ENCODE results near the gene H1-8. TPM values are rescaled to one million over a fixed set of nuclear protein-coding genes. Genes with fewer than 3 reads are reported as not detected.
"Not testable (repeated sequence)": the region's sequence is repeated elsewhere in the genome, so short reads cannot be mapped to it uniquely, and the experiment has no call there.

Gene H1-8, protein sequence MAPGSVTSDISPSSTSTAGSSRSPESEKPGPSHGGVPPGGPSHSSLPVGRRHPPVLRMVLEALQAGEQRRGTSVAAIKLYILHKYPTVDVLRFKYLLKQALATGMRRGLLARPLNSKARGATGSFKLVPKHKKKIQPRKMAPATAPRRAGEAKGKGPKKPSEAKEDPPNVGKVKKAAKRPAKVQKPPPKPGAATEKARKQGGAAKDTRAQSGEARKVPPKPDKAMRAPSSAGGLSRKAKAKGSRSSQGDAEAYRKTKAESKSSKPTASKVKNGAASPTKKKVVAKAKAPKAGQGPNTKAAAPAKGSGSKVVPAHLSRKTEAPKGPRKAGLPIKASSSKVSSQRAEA
- total RNA-seq: not detected

- Mint-ChIP-seq H3K36me3 (ENCODE audit: insufficient read depth) (no peaks in the 10 kb centered on the region), H3K4me3 (no peak within 1 kb of the TSS), H3K27me3 (ENCODE audit: low read depth) (no peaks in the 10 kb centered on the region), H3K4me1 (ENCODE audit: low read depth) (no peaks in the 10 kb centered on the region), H3K9me3 (no peaks in the 10 kb centered on the region)
- DNase-seq (no peak), ATAC-seq (no peak)
Observed at GRCh38 chr3:129543156-129543790, at the start of gene H1-8. Gene H1-8, plus strand, starts transcription at chr3:129543175. Its CDS starts 44 bp downstream, at chr3:129543219.

GRCh38 chr3:129493206-129493605, 49.8 kb upstream of the H1-8 start:
- Mint-ChIP-seq H3K9me3 (no peaks in the 10 kb centered on the region), H3K4me3 (no peak overlapping the region)

DNA sequence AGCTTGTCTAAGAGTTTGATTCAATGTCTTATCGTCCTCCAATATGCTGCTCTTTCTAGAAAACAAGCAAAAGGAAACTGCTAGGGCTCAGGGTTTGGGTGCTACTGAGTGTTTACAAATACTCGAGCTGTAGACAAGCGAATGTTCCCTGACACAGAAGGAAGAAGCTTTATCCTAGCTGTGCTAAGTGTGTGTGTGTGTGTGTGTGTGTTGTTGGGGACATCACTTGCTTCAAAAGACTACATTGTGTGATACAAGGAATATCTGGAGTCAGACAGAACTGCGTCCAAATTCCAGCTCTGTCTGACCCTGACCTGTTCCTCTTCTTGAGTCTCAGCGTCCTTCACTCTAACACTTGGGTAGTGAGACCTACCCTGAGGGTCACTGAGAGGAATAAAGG, 48.5 kb upstream of the H1-8 start:
- H3K27me3 Mint-ChIP-seq (ENCODE audit: low read depth); DNase-seq; H3K4me1 Mint-ChIP-seq (ENCODE audit: low read depth); H3K4me3 Mint-ChIP-seq; H3K9me3 Mint-ChIP-seq; ATAC-seq; H3K36me3 Mint-ChIP-seq (ENCODE audit: insufficient read depth): not testable (repeated sequence)

More at GRCh38 chr3:129493206-129493605, 49.8 kb upstream of the H1-8 start:
- Mint-ChIP-seq H3K36me3 (ENCODE audit: insufficient read depth) (peaks cover 10% of the 10 kb centered on the region), H3K27me3 (ENCODE audit: low read depth) (no peaks in the 10 kb centered on the region), H3K4me1 (ENCODE audit: low read depth) (no peaks in the 10 kb centered on the region)
- no peak for DNase-seq
- no peak for ATAC-seq

DNA sequence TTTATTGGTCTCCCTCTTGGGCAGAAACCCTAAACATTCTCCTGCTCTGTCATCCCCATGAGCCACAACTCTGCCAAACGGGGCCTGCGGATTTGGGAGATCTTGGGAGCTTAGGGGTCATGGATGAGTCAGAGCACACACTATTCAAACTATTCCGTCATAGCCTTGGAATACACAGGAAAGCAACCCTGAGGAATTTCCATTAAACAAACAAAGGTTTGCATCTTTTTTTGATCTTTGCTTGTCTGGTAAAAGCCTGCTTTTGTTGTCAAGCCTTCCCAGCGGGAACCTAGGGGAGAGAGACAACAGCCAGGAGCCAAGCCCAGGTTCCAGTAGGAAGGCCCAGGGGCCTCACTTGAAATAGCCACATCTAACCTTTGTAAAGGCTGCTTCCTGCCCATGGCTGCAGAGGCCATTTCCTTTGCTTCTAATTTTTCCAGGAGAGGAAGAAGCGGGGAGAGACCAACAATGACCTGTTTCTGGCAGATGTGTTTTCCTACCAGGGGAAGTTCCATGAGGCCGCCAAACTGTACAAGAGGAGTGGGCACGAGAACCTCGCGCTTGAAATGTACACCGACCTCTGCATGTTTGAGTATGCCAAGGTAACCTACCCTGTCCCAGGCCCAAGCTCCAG, 47.9 kb upstream of the H1-8 start:
- not testable (repeated sequence) for ATAC-seq; H3K9me3 Mint-ChIP-seq; H3K4me3 Mint-ChIP-seq; H3K4me1 Mint-ChIP-seq (ENCODE audit: low read depth); H3K27me3 Mint-ChIP-seq (ENCODE audit: low read depth); DNase-seq
- H3K36me3 Mint-ChIP-seq (ENCODE audit: insufficient read depth): peaks cover 11% of the 10 kb centered on the region

DNA sequence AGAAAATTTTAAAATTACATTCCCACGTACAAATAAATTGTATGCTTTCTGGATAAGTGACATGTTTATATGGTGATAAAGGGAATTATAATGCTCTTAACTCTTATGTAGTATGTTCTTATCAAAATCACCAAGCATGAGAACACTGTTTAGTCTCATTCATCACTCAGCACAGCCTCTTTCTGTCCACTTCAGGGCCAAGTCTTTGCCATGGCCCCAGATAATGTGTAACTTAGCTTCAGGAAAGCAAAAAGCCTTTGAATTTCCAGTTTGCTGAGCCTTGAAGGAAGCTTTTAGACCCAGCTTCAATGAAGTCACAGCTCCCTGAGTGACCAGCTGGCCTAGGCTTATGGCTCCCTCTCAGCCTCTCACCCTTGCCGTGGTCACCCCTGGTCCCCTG, 45.1 kb upstream of the H1-8 start:
- H3K4me1 Mint-ChIP-seq (ENCODE audit: low read depth); ATAC-seq; H3K9me3 Mint-ChIP-seq; DNase-seq; H3K4me3 Mint-ChIP-seq; H3K27me3 Mint-ChIP-seq (ENCODE audit: low read depth): not testable (repeated sequence)
- H3K36me3 Mint-ChIP-seq (ENCODE audit: insufficient read depth): peaks cover 21% of the 10 kb centered on the region

DNA sequence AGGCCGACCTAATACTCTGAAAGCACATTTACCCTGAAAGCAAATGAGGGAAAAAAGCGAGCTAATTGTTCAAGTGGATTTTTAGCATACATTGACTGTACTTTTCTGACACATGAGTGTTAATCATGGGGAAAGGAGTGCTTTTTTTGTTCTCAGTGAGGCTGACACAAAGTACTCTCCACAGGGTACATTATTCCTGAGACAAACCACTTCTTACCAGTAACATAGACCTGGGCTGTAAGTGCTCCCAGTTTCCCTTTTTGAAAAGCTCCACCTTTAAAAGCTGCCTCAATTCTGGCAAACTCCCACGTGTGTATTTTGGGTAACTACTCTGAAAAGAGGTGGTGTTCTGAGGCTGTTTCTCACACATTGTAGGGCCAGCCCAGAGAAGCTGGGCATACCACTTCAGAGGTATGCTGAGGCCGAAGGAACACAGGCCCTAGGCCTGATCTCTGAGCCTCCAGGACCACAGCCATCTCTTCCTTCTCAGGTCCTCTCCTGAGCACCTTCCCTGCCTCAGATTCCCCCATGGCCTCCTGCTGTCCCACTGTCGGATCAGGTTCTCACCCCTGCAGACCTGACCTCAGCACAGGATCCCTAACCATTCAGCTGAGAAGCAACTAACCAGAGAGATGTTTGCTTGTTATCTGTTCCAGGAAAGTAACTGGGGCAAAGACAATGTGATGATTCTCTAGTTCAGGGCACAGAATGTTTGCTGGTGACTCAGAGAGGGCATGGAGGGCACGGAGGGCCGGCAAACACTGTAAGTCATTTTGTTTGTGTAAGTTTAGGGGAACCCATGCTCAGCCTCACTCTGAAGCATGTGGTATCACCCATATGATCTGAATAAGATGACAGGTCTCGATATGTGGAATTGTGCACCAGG, 44.1 kb upstream of the H1-8 start:
- H3K4me1 Mint-ChIP-seq (ENCODE audit: low read depth); DNase-seq; H3K27me3 Mint-ChIP-seq (ENCODE audit: low read depth); ATAC-seq; H3K4me3 Mint-ChIP-seq; H3K9me3 Mint-ChIP-seq: not testable (repeated sequence)
- H3K36me3 Mint-ChIP-seq (ENCODE audit: insufficient read depth): peaks cover 22% of the 10 kb centered on the region

DNA sequence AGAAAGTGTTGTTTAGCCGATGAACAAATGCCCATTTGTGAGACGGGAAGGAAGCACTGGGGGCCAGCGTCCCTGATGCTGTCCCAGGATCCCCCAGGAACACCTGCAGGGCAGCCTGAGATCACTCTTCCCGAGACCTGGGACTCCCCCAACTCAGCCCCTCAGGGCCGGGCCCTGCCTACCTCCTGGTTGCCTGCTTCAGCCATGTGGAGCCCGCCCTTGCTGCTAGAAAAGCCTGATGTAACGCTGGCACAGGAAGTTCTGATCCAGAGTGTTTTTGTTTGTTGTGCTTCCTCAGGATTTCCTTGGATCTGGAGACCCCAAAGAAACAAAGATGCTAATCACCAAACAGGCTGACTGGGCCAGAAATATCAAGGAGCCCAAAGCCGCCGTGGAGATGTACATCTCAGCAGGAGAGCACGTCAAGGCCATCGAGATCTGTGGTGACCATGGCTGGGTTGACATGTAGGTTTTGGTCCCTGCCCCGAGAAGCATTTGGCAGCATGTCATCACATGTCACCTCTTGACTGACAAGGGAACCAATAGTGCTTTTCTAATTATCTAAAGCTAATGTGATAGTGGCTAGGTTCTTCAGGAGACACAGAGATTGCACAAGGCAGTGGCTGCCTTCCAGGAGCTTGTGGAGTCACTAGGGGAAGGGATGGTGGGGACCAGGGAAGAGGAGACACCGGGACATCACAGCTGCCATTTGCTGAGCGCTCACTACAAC, 43.2 kb upstream of the H1-8 start:
- peaks cover 17% of the 10 kb centered on the region for H3K36me3 Mint-ChIP-seq (ENCODE audit: insufficient read depth)
- H3K4me3 Mint-ChIP-seq; H3K27me3 Mint-ChIP-seq (ENCODE audit: low read depth); DNase-seq; H3K4me1 Mint-ChIP-seq (ENCODE audit: low read depth); ATAC-seq; H3K9me3 Mint-ChIP-seq: not testable (repeated sequence)

DNA sequence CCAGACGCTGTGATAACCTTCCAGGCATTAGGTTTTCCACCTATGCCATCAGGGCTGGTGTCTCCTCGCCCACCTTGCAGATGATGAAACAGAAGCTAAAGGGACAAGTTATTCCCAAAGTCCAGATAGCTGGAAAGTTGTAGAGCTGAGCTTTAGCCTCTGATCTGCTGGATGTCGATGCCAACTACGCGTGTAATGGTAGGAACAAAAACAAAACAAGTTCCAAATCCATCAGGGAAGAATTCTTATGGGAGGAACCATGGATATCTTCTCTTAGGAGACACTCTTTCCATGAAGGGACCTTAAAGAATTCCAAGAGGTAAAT, 42.7 kb upstream of the H1-8 start:
- DNase-seq: no peak
- no peak for ATAC-seq
- no peaks in the 10 kb centered on the region for H3K27me3 Mint-ChIP-seq (ENCODE audit: low read depth)
- no peaks in the 10 kb centered on the region for H3K4me1 Mint-ChIP-seq (ENCODE audit: low read depth)
- H3K9me3 Mint-ChIP-seq: no peaks in the 10 kb centered on the region
- H3K36me3 Mint-ChIP-seq (ENCODE audit: insufficient read depth): peaks cover 17% of the 10 kb centered on the region
- no peak overlapping the region for H3K4me3 Mint-ChIP-seq

DNA sequence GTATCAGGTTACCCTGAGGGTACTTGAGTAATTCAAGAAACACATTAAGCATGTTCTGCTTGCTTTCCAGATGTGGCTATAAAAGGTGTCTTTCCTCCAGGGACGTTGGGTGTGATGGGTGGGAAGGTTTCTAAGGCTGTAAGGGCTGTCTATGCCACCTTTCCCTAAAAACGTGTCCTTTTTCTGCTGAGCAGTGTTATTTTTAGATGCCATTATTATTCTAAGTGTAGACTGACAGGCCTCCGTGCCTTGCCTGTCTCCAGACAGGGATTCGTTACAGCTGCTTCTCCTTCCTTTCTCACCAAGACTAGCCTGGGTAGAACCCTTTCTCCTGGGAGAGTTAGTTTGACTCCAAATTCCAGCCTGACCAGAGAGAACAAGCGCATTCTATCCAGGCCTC, 41.3 kb upstream of the H1-8 start:
- DNase-seq: no peak
- no peaks in the 10 kb centered on the region for H3K27me3 Mint-ChIP-seq (ENCODE audit: low read depth)
- H3K4me1 Mint-ChIP-seq (ENCODE audit: low read depth): no peaks in the 10 kb centered on the region
- H3K4me3 Mint-ChIP-seq: no peak overlapping the region
- peaks cover 20% of the 10 kb centered on the region for H3K36me3 Mint-ChIP-seq (ENCODE audit: insufficient read depth)
- no peaks in the 10 kb centered on the region for H3K9me3 Mint-ChIP-seq
- no peak for ATAC-seq

DNA sequence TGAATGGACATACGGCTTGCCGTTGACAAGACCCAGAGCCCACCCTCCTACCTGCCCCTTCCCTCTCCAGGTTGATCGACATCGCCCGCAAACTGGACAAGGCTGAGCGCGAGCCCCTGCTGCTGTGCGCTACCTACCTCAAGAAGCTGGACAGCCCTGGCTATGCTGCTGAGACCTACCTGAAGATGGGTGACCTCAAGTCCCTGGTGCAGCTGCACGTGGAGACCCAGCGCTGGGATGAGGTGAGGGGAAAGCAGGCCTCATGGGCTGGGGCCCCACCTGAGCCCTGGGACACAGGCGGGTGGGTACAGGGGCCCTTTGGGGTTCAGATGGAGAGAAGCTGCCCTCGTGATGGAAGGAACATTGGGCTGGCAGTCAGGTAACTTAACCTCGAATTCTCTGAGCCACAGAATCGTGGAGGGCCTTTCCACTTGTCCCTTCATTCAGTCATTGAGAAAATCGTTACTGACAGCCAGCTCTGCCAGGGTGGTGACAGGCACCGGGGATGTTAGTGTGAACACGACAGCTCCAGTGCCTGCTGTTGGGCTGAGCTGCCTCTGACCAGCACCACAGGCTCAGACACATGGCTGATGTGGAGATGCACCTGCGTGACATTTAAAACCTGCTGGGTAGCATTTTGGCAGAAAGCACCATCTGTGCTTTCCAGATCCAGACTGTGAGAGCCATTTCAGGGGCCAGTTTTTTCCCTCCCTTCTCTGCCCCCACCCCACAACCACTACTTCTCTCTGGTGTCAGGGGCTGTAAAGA, 40.1 kb upstream of the H1-8 start:
- H3K4me1 Mint-ChIP-seq (ENCODE audit: low read depth): no peaks in the 10 kb centered on the region

DNA sequence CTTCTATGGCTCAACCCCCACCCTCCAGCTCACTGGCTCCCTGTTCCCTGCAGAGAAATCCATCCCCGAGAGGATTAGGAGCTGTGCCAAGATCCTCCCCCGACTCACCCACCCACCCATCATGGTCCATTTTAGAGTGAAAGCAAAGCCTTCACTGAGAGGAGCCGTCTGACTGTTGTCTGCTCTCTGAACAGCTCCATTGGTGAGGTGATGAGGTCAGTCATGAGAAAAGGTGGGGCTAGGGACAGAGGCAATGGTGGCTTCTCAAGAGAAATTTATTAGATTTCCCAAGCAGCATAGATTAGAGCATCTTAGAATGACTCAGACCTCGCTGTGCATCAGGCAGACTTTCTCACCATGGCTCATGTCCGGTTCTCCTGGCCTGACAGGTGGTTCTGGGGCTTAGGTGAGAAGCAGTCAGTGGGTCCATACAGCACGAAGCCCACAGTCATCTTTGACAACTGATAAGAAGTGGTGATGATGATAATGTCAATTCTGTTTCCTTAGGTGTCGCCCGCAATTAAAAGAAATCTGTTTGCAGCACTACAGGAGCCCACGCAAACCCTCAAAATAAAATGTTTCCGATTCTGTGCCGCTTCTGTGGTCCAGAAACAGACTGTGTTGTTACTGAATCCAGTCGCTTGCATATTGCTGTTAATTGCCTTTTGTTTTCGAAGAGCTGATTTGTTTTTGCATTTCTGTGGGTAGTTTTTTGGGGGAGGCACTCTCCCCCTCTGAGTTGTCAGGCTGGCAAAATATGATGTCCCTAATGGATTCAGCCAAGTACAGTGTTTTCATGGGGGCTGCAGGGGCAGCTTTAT, 39.3 kb upstream of the H1-8 start:
- H3K4me1 Mint-ChIP-seq (ENCODE audit: low read depth): no peaks in the 10 kb centered on the region
- no peak for DNase-seq

More for the DNA sequence above, 40.1 kb upstream of the H1-8 start:
- Mint-ChIP-seq H3K36me3 (ENCODE audit: insufficient read depth) (peaks cover 20% of the 10 kb centered on the region), H3K4me3 (no peak overlapping the region), H3K27me3 (ENCODE audit: low read depth) (no peaks in the 10 kb centered on the region), H3K9me3 (no peaks in the 10 kb centered on the region)
- ATAC-seq (no peak), DNase-seq (no peak)

GRCh38 chr3:129504471-129505100, 38.4 kb upstream of the H1-8 start:
- DNase-seq: no peak
- Mint-ChIP-seq H3K27me3 (ENCODE audit: low read depth) (no peaks in the 10 kb centered on the region), H3K9me3 (no peaks in the 10 kb centered on the region), H3K4me1 (ENCODE audit: low read depth) (no peaks in the 10 kb centered on the region), H3K36me3 (ENCODE audit: insufficient read depth) (peaks cover 20% of the 10 kb centered on the region), H3K4me3 (no peak overlapping the region)
- no peak for ATAC-seq

More for the DNA sequence above, 39.3 kb upstream of the H1-8 start:
- no peaks in the 10 kb centered on the region for H3K27me3 Mint-ChIP-seq (ENCODE audit: low read depth)
- H3K9me3 Mint-ChIP-seq: no peaks in the 10 kb centered on the region
- H3K4me3 Mint-ChIP-seq: no peak overlapping the region
- H3K36me3 Mint-ChIP-seq (ENCODE audit: insufficient read depth): peaks cover 20% of the 10 kb centered on the region
- no peak for ATAC-seq
